AG08396 (cell line): Measurements from ENCODE around the gene RMI2.
"Not testable (repeated sequence)": the region's sequence is repeated elsewhere in the genome, so short reads cannot be mapped to it uniquely, and the experiment has no call there.

Experiments used
- DNase-seq: peaks from one replicate; pipeline ENCODE4 v3.0.0; 2012; ENCODE audit warnings: low spot score, mixed read lengths

RMI2 gene

GRCh38 chr16:11345040-11345862 is at the start of gene RMI2:
Gene RMI2 (plus strand): TSS chr16:11345459. CDS start chr16:11345472, 13 bp downstream.
- peak; percentile 100 for DNase-seq

DNA sequence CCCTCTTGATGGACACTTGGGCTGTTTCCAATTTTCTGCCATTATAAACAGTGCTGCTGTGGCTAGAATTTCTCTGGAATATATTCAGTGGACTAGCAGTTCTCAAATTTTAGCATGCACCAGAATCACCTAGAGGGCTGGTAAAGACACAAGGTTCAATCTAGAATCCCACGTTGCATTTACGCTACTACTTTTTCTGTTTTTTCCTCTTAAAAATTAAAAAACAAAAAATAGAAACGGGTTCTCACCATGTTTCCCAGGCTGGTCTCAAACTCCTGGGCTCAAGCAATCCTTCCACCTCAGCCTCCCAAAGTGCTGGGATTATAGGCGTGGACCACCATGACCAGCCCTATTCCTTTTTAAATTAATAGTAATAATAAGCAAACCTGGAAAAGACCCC is 49.6 kb upstream of the RMI2 start:
- no peak for DNase-seq

DNA sequence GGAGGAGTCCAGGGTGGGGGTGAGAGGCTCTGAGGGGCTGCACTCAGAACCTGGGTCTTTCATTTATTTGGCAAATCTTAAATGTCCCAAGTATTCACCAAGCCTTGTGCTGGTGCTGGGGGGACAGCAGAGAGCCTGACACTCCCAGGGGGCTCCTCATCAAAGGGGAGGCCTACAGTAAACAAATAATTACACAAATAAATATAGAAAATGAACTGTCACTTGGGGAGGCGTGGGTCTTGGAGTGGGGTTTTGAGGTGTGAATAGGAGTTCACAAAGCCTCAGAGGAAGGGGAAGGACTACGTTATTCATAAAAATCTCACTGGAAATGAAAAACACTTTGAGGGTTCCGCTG is 48.9 kb upstream of the RMI2 start:
- DNase-seq = no peak

GRCh38 chr16:11296706-11297491 is 48.4 kb upstream of the RMI2 start:
- no peak for DNase-seq

- peak; percentile 58 for DNase-seq
Observed at GRCh38 chr16:11297492-11298142, 47.6 kb upstream of the RMI2 start.

GRCh38 chr16:11298143-11298900 is 46.9 kb upstream of the RMI2 start:
- no peak for DNase-seq

DNA sequence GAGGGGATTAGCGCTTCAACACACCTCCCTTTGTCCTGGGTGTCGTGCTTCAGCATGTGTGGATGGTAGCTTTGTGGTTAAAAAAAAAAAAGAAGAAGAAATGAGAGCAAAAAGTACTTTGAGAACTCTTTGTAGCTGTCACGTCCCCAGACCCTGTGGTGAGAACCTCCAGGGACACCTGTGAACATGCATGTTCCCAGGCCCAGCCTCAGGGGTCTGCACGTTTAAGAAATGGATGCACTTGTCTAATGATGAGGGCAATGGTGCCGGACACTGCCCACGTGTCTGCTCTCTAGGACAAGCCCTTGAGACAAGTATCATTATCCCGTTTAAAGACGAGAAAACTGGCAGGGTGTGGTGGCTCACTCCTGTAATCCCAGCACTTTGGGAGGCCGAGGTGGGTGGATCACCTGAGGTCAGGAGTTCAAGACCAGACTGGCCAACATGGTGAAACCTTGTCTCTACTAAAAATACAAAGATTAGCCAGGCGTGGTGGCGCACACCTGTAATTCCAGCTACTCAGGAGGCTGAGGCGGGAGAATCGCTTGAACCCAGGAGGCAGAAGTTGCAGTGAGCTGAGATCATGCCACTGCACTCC is 46.2 kb upstream of the RMI2 start:
- not testable (repeated sequence) for DNase-seq

GRCh38 chr16:11299865-11300559 is 45.2 kb upstream of the RMI2 start:
- no peak for DNase-seq

DNA sequence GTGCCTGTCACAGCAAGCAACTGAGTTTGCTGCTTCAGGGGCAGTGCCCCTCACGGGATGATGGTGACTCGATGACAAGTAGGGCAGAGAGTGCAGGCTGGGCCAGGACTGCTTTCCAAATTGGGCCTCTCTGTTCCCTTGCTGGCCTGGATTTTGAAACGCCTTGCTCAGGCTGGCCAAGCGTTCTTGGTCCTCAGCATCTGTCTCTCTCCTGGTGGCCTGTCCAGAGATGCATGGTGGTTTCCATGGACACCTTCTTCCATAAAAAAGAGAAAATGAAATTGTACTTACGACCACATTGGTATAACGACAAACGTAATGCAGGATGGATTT is 44.7 kb upstream of the RMI2 start:
- no peak for DNase-seq

GRCh38 chr16:11301645-11302501 is 43.4 kb upstream of the RMI2 start:
- DNase-seq = no peak

- no peak for DNase-seq
Observed at GRCh38 chr16:11302977-11303376, 42.3 kb upstream of the RMI2 start.

GRCh38 chr16:11303405-11304138 is 41.7 kb upstream of the RMI2 start:
- DNase-seq = no peak

GRCh38 chr16:11306381-11306780 is 38.9 kb upstream of the RMI2 start:
- no peak for DNase-seq

DNA sequence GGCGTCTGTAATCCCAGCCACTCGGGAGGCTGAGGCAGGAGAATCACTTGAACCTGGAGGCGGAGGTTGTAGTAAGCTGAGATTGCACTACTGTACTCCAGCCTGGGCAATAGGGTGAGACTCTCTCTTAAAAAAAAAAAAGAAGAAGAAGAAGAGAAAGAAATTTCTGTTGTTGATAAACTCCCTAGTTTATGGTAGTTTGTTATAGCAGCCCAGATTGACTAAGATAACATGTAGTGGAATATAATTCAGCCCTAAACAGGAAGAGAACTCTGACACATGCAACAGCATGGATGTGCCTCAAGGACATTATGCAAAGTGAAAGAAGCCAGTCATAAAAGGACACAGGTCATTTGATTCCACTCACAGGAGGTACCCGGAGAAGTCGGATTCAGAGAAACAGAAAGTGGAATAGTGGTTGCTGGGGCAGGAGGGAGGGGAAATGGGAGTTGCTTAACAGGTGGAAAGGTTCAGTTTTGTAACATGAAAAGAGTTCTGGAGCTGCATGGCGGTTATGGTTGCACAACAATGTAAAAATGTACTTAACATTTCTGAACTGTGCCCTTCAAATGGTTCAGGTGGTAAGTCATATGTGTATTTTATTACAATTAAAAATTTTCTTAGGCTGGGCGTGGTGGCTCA is 38.1 kb upstream of the RMI2 start:
- no peak for DNase-seq

DNA sequence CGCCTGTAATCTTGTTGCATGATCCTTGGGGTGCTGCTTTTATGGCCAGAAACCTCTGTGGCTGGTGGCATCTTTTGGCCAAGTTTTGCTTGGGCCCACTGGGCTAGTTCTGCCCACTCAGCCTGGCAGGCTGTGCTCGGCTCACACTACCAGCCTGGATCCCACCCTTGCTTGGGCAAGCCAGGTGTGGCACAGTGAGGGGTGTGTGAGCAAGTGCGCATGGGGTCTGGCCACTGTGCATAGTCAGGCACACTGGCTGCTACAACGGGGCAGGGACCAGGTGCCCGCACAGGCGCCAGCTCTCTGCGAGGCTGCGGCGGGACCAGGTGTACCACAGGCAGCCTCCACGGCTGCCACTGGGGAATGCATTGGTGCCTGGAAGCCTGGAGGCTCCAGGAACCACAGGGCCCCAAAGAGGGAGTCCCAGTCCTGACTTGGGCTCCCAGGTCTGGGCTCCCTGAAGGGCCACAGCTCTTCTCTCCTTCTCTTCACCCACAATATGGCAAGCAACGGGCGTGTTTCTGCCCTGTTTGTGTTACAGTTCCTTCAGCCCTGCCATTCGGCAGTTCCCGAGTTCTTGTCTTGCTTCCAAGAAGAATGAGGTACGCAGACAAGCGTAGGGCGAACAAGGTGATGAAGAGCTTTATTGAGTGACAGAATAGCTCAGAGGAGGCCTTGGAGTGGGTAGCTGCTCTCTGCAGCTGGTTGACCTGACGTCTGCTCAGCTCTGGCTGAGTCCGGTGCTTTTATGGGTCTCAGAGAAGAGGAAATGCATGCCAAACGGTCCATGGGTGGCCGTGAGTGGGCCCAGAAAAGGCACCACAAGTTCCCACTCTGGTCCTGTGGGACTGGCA is 37.4 kb upstream of the RMI2 start:
- DNase-seq = no peak

- DNase-seq = no peak
Observed at GRCh38 chr16:11308493-11309283, 36.6 kb upstream of the RMI2 start.
